AG04450 (cell line): ENCODE results near the gene MYO5B. TPM values are rescaled to one million over a fixed set of nuclear protein-coding genes. Genes with fewer than 3 reads are reported as not detected.

Source experiments
- CTCF ChIA-PET: fragments of 300-600, 350-600 bp; formaldehyde crosslinking; extraction: SDS; loops from one replicate; lab custom pipeline; 2022; ENCODE audit warnings: antibody characterized with exemption, inconsistent platforms; lab: Charles Lee
- POLR2A ChIA-PET: fragments of 350-600 bp; formaldehyde crosslinking; extraction: SDS; loops from one replicate; lab custom pipeline; 2021; ENCODE audit warnings: antibody characterized with exemption, inconsistent platforms; lab: Yijun Ruan, JAX
- DNase-seq: peaks from one replicate; pipeline ENCODE4 v3.0.0-alpha.2; 2011; ENCODE audit warnings: low read depth, low spot score
- H3K27ac ChIP-seq: one replicate; pipeline ENCODE4 v1.5.1; 2012; ENCODE audit warnings: low read depth, low read length, control low read depth
- H3K27me3 ChIP-seq: one replicate; pipeline ENCODE4 v1.6.0; 2012; ENCODE audit warnings: low read length; ENCODE audit not compliant: control insufficient read depth, insufficient read depth
- H3K4me3 ChIP-seq: 2 replicates; pipeline ENCODE4 v1.5.1; 2011; ENCODE audit warnings: mild to moderate bottlenecking, low read depth, low read length, control low read depth
- H3K9me3 ChIP-seq: 2 replicates; pipeline ENCODE4 v1.5.1; 2012; ENCODE audit warnings: low read length; ENCODE audit not compliant: control insufficient read depth, insufficient read depth
- CTCF ChIP-seq: IDR thresholded peaks from 2 replicates; pipeline ENCODE4 v1.5.1; 2011; ENCODE audit warnings: low read depth, low read length, control low read depth, inconsistent platforms
- polyA plus RNA-seq: library from polyadenylated mRNA; depleted of rRNA; stranded (reverse); fragments of >200 nt; gene quantifications from 2 replicates; pipeline ENCODE4 v1.2.3, GENCODE V29; 2011

The MYO5B gene
- polyA plus RNA-seq, 1 experiment: 0.32 TPM

GRCh38 chr18:50201476-50202018 is 6.6 kb upstream of the MYO5B start:
- peaks cover 5% of the 10 kb centered on the region for H3K27me3 ChIP-seq
- CTCF ChIA-PET: no interaction called here
- POLR2A ChIA-PET: no interaction called here

GRCh38 chr18:50199921-50200320 is 5.0 kb upstream of the MYO5B start:
- H3K27me3 ChIP-seq: peaks cover 16% of the 10 kb centered on the region
- no peak for TF ChIP-seq CTCF
- CTCF ChIA-PET: no interaction called here
- H3K4me3 ChIP-seq: no peak overlapping the region
- DNase-seq: no peak
- H3K9me3 ChIP-seq: no peaks in the 10 kb centered on the region
- no peak overlapping the region for H3K27ac ChIP-seq
- POLR2A ChIA-PET: no interaction called here

More at GRCh38 chr18:50201476-50202018, 6.6 kb upstream of the MYO5B start:
- no peaks in the 10 kb centered on the region for H3K9me3 ChIP-seq
- no peak overlapping the region for H3K4me3 ChIP-seq
- TF ChIP-seq CTCF: no peak
- DNase-seq: no peak
- H3K27ac ChIP-seq: no peak overlapping the region

GRCh38 chr18:50199346-50199855 is 4.5 kb upstream of the MYO5B start:
- DNase-seq: no peak
- H3K9me3 ChIP-seq: no peaks in the 10 kb centered on the region
- TF ChIP-seq CTCF: no peak
- POLR2A ChIA-PET: no interaction called here
- CTCF ChIA-PET: no interaction called here
- H3K27ac ChIP-seq: no peak overlapping the region
- H3K4me3 ChIP-seq: no peak overlapping the region
- peaks cover 18% of the 10 kb centered on the region for H3K27me3 ChIP-seq

- no peak for TF ChIP-seq CTCF
- Histone ChIP-seq H3K27ac (no peak overlapping the region), H3K9me3 (no peaks in the 10 kb centered on the region; the same call in 1 of the 2 replicates), H3K27me3 (peaks cover 37% of the 10 kb centered on the region), H3K4me3 (no peak overlapping the region)
- ChIA-PET POLR2A (no interaction called here), CTCF (no interaction called here)
- DNase-seq: no peak
Measured at GRCh38 chr18:50196261-50196660, 1.3 kb upstream of the MYO5B start.

- no peak for DNase-seq
- CTCF ChIA-PET: no interaction called here
- Histone ChIP-seq H3K27ac (no peak overlapping the region), H3K27me3 (peaks cover 38% of the 10 kb centered on the region), H3K9me3 (no peaks in the 10 kb centered on the region; the same call in 1 of the 2 replicates), H3K4me3 (no peak overlapping the region)
- POLR2A ChIA-PET: no interaction called here
- TF ChIP-seq CTCF: no peak
Measured at GRCh38 chr18:50195689-50196088, 742 bp upstream of the MYO5B start.
